Activated CD4-positive, alpha-beta T cell treated with anti-CD3 and anti-CD28 coated beads for 1 hour (primary cell): ENCODE measurements around the gene OR9G1.
"Not testable (repeated sequence)": the region's sequence is repeated elsewhere in the genome, so short reads cannot be mapped to it uniquely, and the experiment has no call there.

Experiments used
- DNase-seq: peaks from one replicate; pipeline ENCODE4 v3.0.0-alpha.2; 2020

OR9G1 gene

GRCh38 chr11:56698795-56699194, at the start of gene OR9G1:
TSS of gene OR9G1 (plus strand) at chr11:56699095. CDS start at chr11:56700388, 1,293 bp downstream.
- DNase-seq, result no peak

GRCh38 chr11:56659755-56660154, 39.1 kb upstream of the OR9G1 start:
- DNase-seq, result no peak

- DNase-seq, result no peak
These were observed 35.5 kb upstream of the OR9G1 start, which contains the start of gene OR5AR1 for GRCh38 chr11:56663386-56663785. TSS of gene OR5AR1 (plus strand) at chr11:56663686. CDS start at chr11:56663686, 0 bp downstream.

- no peak for DNase-seq
These were observed 27.9 kb upstream of the OR9G1 start for GRCh38 chr11:56670984-56671383.

- no peak for DNase-seq
These were observed 10.3 kb upstream of the OR9G1 start for GRCh38 chr11:56688554-56689100.

- DNase-seq, result not testable (repeated sequence)
These were observed 7.7 kb upstream of the OR9G1 start for GRCh38 chr11:56691179-56691578.

- no peak for DNase-seq
These were observed 5.5 kb upstream of the OR9G1 start for GRCh38 chr11:56693428-56693827.

- DNase-seq, result no peak
These were observed 1.5 kb downstream of the OR9G1 start for GRCh38 chr11:56700242-56700913.

GRCh38 chr11:56700914-56701485, 2.1 kb downstream of the OR9G1 start:
- DNase-seq, result no peak

- DNase-seq, result no peak
These were observed 7.0 kb downstream of the OR9G1 start for GRCh38 chr11:56705784-56706396.

- no peak for DNase-seq
These were observed 7.6 kb downstream of the OR9G1 start for GRCh38 chr11:56706486-56706885.

- no peak for DNase-seq
These were observed 15.3 kb downstream of the OR9G1 start for GRCh38 chr11:56714206-56714605.

GRCh38 chr11:56716379-56716854, 17.5 kb downstream of the OR9G1 start:
- no peak for DNase-seq

GRCh38 chr11:56720513-56720912, 21.6 kb downstream of the OR9G1 start:
- DNase-seq, result no peak

- no peak for DNase-seq
These were observed 41.2 kb downstream of the OR9G1 start for GRCh38 chr11:56740107-56740506.

GRCh38 chr11:56740886-56741285, 42.0 kb downstream of the OR9G1 start:
- no peak for DNase-seq

GRCh38 chr11:56748597-56748996, 49.7 kb downstream of the OR9G1 start, which contains the start of gene OR9G4:
TSS of gene OR9G4 (minus strand) at chr11:56748697. CDS start at chr11:56743766, 4,931 bp downstream.
- DNase-seq, result no peak

GRCh38 chr11:56750190-56750589, 51.3 kb downstream of the OR9G1 start:
- no peak for DNase-seq

- no peak for DNase-seq
These were observed 52.6 kb downstream of the OR9G1 start for GRCh38 chr11:56751480-56751879.
